GM18870 (cell line): ENCODE results near the gene CTNND1.
"Not testable (repeated sequence)": the region's sequence is repeated elsewhere in the genome, so short reads cannot be mapped to it uniquely, and the experiment has no call there.

Experiments
- ATAC-seq: cut with Tn5 transposase; IDR thresholded peaks from one replicate; pipeline ENCODE4 v1.9.1; 2021; ENCODE audit warnings: moderate library complexity; ENCODE audit not compliant: unreplicated experiment

CTNND1 gene

GRCh38 chr11:57792060-57792541 is 30.5 kb downstream of the CTNND1 start:
- ATAC-seq = peak; percentile 90

GRCh38 chr11:57792870-57793269 is 31.3 kb downstream of the CTNND1 start:
- ATAC-seq = no peak

- no peak for ATAC-seq
Measured at GRCh38 chr11:57793351-57794115, 31.9 kb downstream of the CTNND1 start.

DNA sequence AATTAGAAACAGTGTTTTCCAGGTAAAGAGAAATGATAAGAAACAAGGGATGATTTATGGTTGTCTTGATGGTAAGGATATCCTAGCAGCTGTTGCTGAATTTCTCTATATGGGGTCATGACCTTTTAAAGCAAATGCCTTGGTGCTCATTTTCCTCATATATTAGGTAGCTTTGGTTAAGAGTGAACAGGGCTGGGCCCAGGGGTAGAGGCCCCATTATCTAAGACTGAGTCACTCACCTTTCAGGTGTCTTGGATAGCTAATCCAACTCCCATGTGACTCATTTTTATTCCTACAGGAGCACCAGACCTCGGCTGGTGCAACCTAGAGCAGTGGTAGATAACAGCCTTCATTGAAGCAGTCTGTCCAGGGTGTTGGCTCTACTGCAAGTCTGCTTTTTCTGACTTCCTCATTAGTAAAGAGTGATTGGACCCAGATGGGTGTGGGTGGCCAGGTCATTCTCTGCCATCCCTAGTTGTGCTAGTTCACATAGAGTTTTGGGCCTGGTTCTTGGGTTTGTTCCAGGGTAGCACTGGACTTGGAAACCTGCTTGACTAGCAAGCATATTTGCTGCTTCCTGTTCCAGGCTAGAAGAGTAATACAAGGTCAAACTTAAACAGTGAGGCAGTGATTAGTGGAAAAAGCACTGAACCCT is 37.4 kb downstream of the CTNND1 start:
- ATAC-seq = no peak

- ATAC-seq = peak; percentile 80
Measured at GRCh38 chr11:57800444-57801182, 39.0 kb downstream of the CTNND1 start.

DNA sequence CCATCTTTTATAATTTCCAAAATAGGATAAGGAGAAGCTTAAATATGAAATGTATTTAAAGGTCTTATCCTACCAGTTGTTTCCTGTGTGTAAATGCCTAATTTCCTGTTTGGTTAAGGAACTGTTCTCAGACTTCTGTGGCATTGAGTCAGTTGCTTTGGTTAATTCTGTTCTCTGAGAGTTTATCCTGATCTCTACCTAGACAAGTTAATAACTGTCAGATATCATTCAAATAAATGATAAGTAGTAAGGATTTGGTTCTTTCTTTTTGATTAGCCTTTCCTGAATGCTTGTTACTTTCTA is 39.5 kb downstream of the CTNND1 start:
- ATAC-seq = no peak

DNA sequence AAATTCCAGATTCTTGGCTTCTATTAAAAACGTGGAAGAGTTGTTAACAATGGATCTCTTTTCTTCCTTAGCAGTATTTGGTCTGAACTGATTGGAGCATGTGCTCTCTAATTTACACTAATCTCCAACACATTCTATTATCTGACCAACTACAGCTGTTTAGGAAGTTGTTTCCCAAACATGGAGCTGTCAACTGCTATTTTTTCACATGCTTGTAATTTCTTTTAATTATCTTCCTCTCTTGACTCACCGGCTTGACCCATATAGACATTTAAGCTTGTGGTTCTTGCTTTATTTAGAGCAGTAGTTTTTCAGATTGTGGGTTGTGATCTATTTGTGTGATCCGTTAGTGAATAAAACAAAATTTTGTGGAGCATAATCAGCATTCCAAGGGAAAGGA is 40.8 kb downstream of the CTNND1 start:
- ATAC-seq = no peak

GRCh38 chr11:57804466-57804865 is 42.9 kb downstream of the CTNND1 start:
- no peak for ATAC-seq

- ATAC-seq = no peak
Measured at GRCh38 chr11:57805780-57806179, 44.2 kb downstream of the CTNND1 start.

- no peak for ATAC-seq
Measured at GRCh38 chr11:57812634-57813033, 51.0 kb downstream of the CTNND1 start.

- peak; percentile 88 for ATAC-seq
Measured at GRCh38 chr11:57815476-57815875, 53.9 kb downstream of the CTNND1 start.

DNA sequence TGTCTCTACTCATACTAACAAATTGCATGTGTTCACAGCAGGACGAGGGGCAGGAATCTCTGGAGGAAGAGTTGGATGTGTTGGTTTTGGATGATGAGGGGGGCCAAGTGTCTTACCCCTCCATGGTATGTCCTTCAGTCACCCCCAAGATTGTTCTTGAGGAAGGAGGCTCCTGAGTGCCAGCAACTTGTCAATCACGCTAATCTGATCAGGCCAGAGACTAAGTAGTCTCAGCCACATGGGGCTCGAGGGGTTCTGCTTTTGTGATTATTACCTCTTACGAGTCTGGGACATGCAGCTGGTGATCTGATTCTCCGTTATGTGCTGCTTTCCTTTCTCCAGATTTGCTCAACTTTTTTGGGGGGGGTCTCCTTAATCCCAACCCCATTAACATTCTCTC is 54.3 kb downstream of the CTNND1 start:
- ATAC-seq = no peak

DNA sequence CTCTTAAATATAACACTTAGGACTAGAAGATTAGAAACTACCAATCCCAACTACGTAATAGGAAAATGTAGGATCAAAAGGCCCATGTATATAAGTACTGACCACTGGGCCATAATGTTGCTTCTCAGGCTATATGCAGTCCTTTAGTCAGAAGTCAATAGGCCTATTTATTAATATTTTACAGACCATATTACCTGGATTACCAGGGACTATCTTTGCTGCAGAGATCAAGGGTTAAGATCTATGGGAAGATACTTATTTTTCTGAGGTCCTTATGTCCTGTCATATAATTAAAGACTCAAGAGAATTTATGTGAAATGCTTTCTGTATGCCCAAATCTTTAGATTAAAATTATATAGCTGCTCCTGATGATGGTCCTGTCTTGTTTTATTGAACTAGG is 57.2 kb downstream of the CTNND1 start:
- ATAC-seq = no peak

DNA sequence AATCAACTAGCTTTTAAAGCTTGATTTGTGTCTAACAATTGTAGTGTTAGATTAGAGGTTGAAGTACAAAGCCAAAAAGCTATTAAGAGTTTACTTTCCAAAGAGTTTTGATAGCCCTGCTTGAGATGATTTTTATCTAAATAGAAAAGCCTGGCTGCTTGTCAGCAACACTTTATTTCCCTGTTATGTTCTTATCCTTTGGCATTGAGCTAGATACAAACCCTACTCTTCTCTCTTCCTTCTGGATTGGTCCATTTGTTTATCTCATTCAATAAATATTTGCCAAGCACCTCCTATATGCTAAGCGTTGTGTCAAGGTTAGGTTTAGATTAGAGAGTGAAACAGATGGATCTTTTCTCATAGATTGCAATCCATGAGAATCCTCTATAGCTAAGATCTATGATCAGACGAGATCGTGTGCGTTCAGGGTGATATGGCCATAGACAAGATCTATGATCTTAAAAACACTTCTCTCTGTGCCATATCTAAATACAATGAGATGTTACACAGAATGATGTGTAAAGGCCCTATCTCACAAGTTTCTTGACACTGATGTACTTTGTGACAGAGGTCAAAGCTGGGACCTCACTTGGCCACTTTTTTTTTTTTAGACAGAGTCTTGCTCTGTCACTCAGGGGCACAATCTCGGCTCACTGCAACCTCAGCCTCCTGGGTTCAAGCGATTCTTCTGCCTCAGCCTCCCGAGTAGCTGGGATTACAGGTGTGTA is 57.8 kb downstream of the CTNND1 start:
- ATAC-seq = no peak

- ATAC-seq = no peak
Measured at GRCh38 chr11:57823859-57824258, 62.3 kb downstream of the CTNND1 start.

- no peak for ATAC-seq
Measured at GRCh38 chr11:57834852-57835251, 73.2 kb downstream of the CTNND1 start.

GRCh38 chr11:57838609-57839008 is 77.0 kb downstream of the CTNND1 start:
- not testable (repeated sequence) for ATAC-seq

DNA sequence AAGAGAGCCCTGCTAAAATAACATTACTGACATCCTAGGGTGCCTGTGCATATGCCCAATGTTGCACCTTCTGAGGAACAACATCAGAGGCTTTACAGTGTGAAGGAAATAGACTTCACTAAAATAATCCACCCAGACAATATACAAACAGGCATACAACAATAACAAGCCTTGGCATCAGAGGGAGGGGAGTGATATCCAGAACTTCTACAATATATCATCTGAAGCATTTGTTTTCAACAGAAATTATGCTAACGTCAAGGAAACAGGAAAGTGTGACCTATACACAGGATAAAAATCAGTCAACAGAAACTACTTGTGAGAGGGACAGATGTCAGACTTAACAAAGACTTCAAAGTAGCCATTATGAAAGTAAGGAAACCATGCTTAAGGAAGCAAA is 81.3 kb downstream of the CTNND1 start:
- no peak for ATAC-seq

DNA sequence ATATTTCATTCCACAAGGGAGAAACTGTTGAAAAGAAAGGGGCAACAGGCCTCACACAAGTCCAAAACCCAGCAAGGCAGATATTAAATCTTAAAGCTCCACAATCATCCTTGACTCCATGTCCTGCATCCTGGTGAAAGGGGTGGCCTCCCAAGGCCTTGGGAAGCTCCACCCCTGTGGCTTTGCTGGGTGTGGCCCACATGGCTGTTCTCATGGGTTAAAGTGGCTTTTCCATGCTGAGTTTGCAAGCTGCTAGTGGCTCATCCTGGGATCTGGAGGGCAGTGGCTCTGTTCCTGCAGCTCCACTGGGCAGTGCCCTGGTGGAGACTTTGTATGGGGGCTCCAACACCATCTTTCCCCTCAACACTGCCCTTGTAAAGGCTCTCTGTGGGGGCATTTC is 106.4 kb downstream of the CTNND1 start:
- no peak for ATAC-seq

- ATAC-seq = no peak
Measured at GRCh38 chr11:57868491-57868890, 106.9 kb downstream of the CTNND1 start.
